GM12872 (cell line): Measurements from ENCODE around the gene OSR1.
A peak's percentile ranks its signal among the peaks of the same experiment; 100 is the strongest.

ENCODE experiments used
- TF ChIP-seq, protein P1 (sequence below): IDR thresholded peaks from 3 replicates; pipeline ENCODE4 v1.5.1; 2011; ENCODE audit warnings: low read depth, mild to moderate bottlenecking, low read length, moderate library complexity; ENCODE audit not compliant: insufficient read depth

Gene OSR1

DNA sequence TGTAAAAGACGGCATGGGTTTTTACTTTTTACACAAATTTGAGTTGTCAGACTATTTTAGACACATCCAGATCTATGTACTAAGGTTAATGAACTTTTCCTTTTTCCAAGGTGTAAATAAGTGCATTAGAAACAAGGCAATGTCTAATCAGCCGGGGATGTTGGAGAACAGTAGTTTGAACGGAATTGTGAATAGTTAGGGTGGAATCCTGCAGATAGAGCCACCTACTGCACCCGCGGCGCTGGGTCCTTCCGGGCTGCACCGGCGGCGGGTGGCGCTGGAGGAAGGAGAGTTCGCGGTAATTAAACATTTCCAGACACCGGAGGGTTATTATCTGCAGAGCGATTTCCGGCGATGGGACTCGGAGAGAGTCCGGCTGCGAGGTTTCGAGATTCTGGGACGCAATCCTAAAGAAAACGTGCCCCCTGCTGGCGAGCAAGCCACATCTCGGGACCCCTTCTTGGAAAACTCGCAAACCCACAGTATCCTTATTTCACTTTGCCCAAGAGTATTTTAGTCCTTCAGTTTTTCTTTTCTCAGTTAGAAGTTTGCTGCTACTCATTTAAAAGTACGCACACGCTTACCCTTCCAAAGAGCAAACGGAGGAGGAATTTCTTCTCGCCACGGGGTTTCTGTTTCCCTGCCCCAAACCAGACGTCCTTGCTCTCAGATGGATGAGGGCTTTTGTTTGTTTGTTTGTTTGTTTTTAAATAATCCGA is 4.5 kb upstream of the OSR1 start:
- TF ChIP-seq, protein P1, sequence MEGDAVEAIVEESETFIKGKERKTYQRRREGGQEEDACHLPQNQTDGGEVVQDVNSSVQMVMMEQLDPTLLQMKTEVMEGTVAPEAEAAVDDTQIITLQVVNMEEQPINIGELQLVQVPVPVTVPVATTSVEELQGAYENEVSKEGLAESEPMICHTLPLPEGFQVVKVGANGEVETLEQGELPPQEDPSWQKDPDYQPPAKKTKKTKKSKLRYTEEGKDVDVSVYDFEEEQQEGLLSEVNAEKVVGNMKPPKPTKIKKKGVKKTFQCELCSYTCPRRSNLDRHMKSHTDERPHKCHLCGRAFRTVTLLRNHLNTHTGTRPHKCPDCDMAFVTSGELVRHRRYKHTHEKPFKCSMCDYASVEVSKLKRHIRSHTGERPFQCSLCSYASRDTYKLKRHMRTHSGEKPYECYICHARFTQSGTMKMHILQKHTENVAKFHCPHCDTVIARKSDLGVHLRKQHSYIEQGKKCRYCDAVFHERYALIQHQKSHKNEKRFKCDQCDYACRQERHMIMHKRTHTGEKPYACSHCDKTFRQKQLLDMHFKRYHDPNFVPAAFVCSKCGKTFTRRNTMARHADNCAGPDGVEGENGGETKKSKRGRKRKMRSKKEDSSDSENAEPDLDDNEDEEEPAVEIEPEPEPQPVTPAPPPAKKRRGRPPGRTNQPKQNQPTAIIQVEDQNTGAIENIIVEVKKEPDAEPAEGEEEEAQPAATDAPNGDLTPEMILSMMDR: peak; percentile 68

DNA sequence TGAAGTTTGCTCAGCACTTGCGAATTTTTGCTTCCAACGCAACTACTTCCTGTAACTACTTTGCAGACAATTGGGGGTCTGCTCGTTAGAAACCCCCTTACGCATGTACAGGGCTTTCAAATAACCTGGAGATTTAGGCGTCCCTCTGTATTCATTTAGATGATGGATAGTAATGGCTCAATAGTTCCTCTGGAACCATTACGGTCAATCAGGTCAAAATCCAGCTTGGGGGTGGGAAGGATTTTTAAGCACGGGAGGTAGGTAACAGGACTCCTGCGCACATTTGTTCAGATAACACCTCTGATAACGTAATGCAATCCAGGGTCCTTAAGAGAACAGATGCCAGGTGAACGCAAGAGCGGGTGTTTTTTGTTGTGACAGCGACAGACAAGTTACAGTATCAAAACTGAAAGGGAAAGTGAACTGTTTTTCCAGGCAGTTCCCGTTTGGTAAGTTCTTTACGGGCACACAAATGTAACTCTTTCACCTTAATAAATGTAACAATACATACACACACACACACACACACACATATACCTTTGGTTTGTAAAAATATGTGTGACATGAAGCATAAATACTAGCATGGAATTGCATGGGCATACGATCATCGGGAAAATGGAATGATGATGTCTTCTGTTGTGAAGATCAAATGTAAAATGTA is 3.8 kb upstream of the OSR1 start:
- TF ChIP-seq, protein P1: no peak

DNA sequence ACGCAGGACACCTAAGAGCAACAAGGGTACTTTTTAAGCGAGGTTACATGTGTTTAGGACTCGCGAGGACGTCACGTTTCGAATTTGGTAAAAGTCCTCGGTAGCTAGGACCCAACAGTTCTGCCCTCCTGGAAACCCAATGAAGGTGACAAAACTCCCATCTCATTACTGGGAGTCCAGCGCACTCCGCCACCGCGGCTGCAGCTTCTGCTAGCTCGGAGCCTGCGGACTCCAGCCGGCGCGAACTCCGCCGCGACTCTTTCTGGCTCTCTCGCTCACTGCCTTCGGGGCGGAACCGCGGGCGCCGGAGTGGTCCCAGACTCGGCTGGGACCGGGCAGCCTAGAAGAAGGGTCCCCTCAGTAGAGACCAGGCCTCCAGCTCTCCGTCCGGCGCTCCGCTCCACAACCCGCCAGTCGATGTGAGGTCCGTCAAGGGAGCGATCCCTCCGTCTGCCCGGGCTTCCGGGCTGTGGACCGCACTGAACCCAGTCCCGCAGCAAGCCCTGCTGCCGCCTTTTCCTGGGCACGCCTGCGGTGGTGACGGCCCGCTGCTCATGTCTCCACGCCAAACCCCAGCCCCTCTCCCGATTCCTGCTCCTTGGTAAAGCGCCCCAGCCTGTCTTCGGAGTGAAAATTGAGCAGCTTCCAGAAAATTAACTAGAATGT is 3.0 kb upstream of the OSR1 start:
- TF ChIP-seq, protein P1: no peak

DNA sequence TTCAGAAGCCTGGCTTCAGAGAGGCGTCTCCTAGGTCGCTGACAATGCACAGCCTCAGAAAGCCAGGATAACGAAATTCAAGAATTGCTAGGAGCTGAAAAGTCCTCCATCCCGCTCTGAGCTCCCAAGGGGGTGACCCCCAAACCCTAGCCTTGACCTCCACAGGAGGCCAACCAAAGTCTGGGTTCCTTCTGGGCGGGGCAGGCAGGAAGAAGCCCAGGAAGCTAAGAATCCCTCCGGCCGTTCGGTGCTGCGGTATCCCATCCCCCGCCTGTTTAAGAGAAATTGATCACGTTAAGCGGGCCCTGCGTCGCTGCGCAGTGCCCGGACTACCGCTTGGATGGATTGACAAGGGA is 2.5 kb upstream of the OSR1 start:
- TF ChIP-seq, protein P1: no peak

DNA sequence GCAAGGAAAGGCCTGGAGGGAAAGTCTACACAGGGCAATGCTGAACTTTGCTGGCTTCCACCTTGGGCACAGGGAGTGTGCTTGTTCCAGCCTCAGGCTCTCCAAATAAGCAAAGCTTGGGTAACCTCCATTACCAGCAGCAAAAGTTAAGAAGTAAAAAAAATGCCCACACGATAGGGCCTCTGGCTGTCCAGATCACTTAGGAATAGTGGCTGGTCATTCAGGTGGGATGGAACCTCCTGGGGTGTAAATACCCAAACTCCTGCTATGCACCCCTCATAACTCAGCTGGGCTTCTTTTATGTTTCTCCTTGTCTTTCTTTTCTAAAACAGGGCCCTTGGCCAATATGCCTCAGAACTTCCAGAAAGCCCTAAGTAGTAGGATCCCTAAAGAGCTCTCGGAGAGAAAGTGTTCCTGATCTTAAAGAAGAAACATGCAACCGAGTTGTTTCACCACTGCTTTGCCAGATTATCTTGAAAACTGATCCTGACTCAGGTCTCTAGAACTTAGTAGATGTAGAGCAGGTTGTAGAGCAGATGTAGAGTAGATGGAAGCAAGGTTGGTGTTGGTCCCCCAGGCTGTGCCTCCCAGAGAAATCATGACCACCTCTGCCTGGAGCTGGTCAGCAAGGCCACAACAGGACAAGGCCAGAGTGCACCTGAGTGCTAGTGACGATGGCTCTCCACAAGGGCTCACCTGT is 2.0 kb upstream of the OSR1 start:
- TF ChIP-seq, protein P1: no peak

DNA sequence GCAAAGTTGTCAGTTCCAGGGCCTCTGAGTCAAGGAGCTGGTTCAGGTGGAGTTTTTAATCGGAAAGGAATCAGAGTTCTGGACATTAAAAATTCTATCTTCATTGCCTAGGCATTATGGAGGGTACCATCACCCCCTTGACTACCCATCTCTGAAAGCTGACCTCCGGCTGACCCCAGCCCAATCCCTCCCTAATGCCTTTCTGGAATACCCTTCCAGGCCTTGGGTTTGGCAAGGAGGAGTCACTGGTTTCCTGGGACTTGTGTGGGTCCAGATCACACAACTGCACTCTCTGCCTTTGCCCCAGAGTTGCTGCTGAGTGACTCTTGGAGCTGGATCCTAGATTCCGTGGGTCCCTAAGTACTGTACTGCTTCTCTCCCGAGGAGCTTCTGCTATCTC is 1.0 kb upstream of the OSR1 start:
- TF ChIP-seq, protein P1: no peak

DNA sequence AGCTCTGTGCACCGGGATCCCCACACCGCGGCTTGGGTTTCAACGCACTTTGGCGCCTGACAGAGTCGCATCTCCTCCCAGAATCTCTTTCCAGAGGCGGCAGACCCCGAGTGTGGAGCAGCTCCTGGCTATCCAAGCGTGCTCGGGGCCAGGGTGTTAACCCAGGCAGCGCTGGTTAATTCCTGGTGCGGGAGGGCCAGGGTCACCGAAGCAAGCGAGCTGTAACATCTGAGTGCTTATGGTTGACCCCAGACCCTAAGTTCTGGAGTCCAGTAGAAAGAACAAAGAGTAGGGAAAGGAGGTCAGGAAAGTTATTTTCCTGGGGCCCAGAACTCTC is 566 bp upstream of the OSR1 start:
- TF ChIP-seq, protein P1: no peak
